NCI-H1048 (cell line): ENCODE measurements around the gene ABLIM2.

ENCODE experiments used
- DNase-seq: peaks from one replicate; lab custom pipeline; 2025; lab: John Stamatoyannopoulos, UW

The ABLIM2 gene

GRCh38 chr4:8158710-8159536 is at the start of gene ABLIM2:
Gene ABLIM2 (minus strand): TSS chr4:8158813. CDS start chr4:8158689, 124 bp downstream.
- peak; percentile 86 for DNase-seq

DNA sequence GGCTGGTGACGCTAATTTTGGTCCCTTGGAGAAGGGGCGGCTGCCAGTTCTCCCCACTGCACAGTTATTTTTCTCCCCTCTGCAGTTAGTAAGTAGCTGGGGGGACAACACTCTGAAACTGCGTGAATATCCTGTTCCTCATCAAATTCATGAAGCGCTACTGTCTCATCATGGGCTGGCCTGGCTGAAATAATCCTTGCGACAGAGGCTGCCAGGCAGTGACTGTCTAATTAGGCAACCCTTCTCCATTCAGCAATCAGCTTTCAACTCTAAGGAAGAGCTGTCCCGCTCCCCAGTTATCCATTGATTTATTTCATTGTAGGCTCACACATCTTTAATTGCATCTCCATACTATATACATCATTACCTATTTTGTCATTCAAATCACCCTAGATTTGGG is 48.7 kb upstream of the ABLIM2 start:
- no peak for DNase-seq

GRCh38 chr4:8205749-8206611 is 47.4 kb upstream of the ABLIM2 start:
- DNase-seq, result no peak

GRCh38 chr4:8205241-8205707 is 46.7 kb upstream of the ABLIM2 start:
- DNase-seq, result no peak

DNA sequence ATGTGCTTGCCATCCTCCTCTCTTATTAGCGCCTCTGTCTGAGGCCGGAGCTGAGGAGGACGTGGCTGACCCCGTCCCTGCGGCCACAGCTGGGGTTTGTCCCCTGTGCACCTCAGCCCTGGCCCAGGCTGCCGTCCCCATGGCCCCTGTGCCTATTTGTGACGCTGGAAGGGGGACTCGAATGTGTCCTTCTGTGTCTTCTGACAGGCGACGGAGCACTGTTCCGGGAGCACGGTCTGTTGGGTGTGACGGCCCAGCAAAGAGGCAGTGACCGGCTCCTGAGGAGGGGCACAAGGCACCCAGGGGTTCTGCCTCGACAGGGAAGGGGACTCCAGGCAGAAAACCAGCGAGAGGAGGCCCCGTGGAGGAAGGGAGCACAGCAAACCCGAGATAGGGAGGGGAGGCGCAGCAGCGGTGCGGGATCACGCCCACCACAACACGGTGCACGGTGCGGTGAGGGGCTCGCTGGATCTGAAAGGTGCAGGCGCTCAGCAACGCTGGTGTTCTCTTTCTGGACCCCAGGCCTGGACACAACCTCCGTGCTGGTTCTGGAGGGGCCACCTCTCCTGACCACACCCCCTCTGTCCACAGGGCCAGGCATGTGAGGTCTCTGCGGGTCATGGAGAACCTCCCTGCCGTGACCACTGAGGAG is 46.1 kb upstream of the ABLIM2 start:
- no peak for DNase-seq

DNA sequence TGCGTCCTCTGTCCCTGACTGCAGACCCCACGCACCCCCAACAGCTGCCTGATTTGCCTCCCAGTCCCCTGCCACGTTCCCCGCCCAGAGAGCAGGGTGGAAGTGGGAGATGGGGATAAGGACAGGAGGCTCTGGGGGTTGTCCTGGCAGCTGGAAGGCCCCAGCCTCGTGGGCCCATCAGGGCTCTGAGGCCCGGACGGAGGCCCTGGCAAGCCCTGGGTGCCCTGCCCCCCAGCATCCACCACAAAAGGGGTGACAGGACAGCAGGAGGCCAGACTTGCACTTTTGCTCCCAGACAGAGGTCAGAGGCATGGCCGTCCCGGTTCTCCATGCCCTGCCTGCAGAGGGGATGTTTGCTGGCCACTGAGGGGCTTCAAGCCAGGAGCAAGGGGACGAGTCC is 45.2 kb upstream of the ABLIM2 start:
- no peak for DNase-seq

- no peak for DNase-seq
Measured at GRCh38 chr4:8203052-8203401, 44.4 kb upstream of the ABLIM2 start.

DNA sequence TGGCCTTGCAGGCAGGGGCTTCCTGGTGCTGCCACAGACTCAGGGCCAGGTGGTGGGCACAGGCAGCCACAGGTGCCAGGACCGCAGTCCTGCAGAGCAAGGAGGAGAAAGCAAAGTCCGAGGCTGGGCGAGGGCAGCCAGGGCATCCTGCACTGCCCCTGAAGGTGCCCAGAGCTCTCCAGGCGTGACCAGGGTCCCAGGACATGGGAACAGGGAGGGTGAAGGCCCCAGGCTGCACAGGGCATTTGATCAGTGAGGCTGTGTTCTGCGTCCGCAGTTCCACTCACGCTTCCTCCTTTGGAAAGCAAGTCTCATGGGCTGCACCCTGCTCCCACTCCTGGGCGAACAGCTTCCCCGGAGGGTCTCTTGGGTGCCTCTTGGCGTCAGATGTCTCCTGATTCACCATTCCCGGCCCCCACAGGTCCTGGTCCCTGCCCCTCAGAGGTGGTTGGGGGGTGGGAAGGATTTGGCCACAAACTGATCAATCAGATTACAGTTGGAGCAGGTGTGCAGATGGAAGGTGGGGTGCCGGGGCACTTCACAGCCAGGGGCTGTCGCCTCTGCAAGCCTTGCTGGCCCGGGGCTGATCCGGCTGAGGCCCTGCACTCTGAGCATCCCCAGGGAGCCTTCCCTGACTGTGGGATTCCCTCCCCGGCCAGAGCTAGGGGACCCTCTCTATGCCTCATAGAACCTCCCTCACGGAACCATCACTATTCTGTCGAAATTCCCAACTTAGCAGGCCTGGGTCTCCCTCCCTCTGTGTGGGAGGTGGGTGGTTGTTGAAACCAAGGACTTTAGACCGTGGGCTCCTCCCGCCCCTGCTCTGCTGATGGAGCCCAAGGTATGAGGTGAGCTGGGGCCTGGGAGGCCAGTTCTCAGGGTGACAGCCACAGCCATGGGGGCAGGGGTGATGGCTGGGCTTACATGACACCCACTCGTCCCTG is 43.8 kb upstream of the ABLIM2 start:
- no peak for DNase-seq

DNA sequence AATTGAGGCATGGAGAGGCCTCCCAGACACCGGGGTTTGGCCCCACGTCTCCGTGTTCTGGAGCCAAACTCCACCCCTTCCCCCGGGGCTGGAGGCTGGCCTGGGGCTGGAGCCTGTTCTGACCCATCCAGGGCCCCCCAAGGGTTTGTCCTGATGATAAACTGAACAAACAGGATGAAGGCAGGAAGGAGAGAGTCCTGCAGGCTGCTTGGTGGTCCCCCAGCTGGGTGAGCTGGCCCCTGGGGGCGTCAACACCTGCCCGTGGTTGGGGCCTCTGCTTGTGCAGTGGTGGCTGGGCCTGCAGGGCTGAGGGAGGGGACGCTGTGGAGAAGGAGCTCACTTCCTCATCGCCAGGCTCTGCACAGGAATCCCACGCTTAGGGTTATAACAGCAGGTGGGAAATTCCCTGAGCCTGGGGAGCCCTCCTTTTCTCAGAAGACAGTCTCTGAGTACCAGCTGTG is 42.7 kb upstream of the ABLIM2 start:
- DNase-seq, result no peak

- DNase-seq, result no peak
Measured at GRCh38 chr4:8200302-8200975, 41.8 kb upstream of the ABLIM2 start.

GRCh38 chr4:8199594-8200301 is 41.1 kb upstream of the ABLIM2 start:
- DNase-seq, result no peak

- no peak for DNase-seq
Measured at GRCh38 chr4:8198906-8199593, 40.4 kb upstream of the ABLIM2 start, which contains the start of gene SH3TC1. Gene SH3TC1 (plus strand): TSS chr4:8199290. CDS start chr4:8205195, 5,905 bp downstream.

DNA sequence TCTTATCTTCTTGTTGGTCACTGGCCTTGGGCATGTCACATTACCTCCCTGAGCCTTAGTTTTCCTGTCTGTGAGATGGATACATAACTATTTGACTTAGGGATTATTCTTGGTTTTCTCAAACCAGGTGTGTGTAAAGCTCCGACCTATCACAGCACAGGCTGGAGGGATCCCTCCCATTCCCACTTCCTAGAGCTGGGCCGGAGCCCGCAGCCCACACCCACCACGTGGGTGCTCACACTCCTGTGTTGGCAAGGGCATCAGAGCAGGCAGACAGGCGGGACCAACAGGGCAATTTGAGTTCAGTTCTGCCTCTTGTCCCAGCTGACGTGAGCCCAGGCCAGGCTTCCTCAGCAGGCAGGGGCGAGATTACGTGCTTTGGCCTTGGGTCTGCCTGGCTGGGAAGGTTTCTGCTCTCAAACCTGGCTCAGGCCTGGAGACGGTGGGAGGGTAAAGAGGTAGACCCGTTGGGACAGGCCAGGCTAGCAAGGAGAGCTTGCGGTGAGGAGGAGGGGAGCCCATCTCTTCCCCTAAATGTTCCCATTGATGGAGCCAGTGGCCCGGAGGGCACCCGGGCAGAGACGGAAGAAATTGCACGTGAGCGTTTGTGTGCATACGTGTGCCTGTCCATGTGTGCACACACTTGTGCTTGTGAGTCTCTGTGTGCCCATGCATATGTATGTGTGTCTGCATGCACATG is 39.7 kb upstream of the ABLIM2 start:
- DNase-seq, result no peak

- no peak for DNase-seq
Measured at GRCh38 chr4:8197521-8197920, 38.9 kb upstream of the ABLIM2 start.

DNA sequence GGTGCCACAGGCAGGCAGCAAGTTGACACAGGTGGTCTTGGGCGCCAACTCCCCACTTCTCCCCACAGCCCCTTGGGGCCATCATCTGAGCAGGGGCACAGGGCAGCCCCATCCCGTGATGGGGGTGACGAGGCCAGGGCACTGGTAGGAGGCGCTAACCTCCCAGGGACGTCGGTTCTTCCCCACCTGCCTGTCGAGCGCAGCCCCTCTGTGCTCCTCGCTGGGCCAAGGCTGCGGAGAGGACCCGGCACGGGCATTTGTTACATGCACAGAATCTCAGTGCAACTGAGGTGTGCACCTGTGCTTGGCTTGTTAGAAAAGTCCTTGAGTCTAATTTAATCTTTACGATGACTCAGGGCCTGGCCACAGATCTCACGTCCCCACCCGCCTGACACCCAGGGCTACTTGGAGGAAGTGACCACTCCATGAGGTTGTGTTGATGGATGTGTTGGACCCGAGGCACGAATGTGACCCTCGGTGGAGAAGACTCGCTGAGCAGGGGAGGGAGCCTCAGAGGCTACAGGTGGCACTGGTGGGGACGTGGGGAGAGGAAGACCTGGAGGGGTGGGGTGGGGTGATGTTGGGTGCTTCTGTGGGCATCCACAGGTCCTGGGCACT is 37.3 kb upstream of the ABLIM2 start:
- no peak for DNase-seq

DNA sequence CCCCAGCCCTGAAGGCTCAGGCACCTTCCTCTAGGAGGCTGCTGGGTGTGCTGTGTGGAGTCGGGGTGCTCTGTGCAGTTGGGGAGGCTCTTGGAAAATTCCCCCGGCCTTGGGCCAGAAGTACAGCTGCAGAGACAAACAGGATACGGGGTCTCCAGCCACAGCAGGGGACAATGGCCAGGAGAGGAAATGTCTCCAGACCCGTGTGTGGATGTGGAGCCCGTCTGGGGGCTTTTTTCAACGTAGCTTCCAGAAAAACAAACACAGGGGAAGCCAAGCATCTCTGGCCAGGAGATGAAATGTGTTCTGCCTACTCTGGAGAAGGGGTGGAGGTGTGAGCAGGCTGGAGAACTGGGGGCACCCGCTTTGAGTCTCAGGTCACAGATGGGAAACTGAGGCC is 36.8 kb upstream of the ABLIM2 start:
- no peak for DNase-seq

DNA sequence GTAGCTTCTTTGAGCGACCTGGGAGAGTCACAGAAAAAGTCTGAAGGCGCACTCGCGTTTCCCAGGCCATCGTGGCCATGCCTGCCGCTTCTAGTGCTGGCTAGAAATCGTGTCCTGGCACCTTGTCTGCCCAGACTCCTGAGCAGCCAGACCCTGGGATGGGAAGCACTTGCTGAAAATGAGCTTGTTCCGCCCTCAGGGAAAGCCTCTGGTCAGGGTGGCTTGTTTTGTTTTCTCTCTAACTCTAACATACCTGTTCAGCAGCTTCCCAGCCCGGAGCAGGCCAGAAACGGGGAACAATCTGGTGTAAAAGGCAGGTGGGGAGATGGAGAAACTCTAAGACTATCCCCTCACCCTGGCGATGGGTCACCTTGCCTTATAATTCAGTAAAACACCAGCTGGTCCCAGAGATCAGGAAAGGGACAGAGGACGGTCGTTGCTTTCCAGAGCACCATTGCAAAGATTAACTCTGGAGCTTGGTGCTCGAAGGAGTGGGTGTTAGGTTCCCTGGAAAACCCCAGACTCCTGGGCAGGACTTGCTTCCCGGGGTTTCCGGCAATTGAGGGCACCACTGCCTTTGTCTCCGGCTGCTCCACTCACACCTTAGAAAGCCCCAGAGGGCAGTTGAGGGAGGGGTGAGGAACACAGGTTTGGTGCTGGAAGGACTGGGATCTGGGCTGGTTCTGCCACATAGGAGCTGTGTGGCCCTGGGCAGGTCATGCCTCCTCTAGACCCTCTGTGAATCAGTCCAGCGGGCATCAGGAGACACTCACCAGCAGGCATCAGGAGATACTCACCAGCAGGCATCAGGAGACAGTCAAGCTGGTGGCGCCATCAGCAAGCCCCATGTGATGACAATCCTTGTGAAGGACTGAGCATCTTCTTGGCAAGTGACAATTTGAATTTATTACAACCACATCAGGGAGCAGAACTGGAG is 36.0 kb upstream of the ABLIM2 start:
- DNase-seq, result no peak
